HG03432 (cell line): Measurements from ENCODE around the gene TNFRSF11A.
A peak's percentile ranks its signal among the peaks of the same experiment; 100 is the strongest.

Source experiments
- ATAC-seq: cut with Tn5 transposase; IDR thresholded peaks from one replicate; pipeline ENCODE4 v1.9.1; 2021; ENCODE audit warnings: mild to moderate bottlenecking, moderate library complexity; ENCODE audit not compliant: unreplicated experiment

Gene TNFRSF11A

DNA sequence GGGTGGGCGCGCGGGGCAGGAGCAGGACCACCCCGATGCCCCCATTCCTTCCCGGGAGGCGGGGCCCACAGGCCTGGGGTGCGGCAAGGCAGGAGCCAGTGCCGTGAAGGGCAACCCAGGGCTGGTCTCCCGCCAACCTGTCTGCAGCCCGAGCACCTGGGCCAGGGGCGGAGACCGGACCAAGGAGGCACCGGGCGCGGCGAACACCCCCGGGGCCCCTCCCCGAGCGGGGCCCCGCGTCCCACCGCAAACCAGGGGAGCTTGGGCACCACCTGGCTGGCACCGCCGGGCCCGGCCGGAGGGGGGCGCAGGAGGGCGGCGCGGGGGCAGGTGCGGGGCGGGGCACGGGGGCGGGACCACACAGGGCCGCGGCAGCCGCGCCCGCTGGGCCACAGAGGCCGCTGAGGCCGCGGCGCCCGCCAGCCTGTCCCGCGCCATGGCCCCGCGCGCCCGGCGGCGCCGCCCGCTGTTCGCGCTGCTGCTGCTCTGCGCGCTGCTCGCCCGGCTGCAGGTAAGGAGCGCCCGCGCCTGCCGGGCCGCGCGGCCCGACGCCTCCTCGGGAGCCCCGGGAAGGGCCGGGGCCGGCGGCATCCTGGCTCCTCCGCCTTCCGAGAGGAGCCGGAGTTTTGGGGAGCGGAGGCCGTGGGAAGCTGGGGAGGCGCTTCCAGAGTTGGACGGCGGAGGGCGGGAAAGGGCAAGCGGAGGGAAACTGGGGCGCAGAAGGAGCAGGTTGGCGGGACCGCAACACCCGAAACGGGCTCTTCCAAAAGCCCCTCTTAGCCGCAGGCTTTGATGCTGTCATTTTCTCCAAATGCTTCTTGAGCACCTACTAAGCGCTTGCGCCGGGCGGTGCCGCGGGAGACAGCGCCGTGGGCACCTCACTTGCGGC lies at the start of gene TNFRSF11A:
TSS of gene TNFRSF11A (plus strand) at position 394 of the 889 bp plus-strand sequence. CDS start at position 437, 43 bp downstream.
- ATAC-seq: peak; percentile 78

DNA sequence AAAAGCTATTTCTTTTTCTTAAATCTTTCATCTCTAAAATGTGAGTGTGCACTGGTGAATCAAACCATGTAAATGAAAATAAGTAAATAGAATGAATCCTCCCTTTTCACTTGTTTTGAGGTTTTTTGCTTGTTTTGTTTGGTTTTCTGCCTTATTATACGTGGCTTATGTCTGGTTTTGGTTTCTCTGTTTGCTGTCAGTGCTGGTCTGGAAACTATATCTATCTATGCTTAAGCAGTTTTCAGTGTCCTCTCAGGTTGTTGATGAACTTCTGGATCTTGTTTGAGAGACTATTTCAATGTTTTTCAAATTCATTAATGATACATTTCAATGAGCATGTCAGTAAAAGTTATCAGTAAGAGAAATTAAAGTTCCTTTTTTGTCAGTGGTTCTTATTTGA lies 48.1 kb upstream of the TNFRSF11A start:
- no peak for ATAC-seq

DNA sequence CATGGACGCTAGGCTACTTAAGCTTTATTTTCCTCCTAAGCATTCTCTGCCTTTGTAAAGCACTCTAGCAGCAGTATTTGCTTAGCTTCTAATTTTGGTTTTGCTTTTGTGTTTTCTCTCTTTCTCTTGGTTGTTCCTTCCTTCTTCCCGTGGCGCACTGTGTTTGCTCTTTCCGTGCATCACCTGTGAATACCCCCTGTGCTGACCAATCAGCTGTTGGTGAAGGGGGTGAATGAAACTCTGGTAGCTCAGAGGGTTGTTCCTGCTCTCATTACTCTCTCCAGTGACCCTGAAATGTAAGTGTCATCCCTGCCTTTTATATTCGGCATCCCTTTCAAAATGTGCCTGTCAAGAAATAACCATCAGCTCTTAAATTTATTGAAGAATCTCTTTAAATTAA lies 45.5 kb upstream of the TNFRSF11A start:
- no peak for ATAC-seq

DNA sequence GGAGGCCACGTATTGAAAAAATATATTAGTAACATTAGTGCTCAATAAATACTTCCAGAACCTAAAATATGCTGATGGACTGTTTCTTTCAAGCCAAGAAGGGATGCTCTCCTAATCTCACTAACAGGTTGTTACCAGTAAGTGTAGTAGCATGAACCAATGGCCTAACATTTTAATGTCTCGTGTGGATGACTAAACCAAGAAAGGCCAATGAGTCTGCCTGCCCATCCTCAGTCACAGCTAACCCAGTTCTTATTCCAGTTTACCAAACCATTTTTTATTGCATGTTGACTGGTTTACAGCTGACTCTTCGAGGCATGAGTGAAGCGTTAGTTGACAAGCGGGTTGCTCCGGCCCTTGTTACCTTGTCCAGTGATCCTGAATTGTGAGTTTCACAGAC lies 45.1 kb upstream of the TNFRSF11A start:
- ATAC-seq: no peak

DNA sequence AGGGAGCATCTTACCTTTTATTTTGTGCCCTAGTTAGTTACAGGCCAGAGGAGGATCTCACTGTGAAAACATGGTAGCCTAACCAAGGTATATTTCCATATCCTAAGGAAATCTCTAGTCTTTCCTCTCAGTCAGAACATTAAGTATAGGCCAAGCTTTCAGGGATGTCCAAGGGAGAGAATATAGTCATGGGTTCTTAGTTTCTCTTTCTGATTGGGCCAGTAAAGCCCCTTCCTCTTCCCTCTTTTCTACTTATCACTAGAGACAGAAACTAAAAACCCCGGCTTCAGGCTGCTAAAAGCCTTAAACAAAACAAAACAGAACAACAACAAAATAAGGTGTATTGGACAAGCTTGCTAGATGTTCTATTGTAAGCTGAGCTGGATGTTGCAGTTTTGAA lies 44.3 kb upstream of the TNFRSF11A start:
- ATAC-seq: no peak

DNA sequence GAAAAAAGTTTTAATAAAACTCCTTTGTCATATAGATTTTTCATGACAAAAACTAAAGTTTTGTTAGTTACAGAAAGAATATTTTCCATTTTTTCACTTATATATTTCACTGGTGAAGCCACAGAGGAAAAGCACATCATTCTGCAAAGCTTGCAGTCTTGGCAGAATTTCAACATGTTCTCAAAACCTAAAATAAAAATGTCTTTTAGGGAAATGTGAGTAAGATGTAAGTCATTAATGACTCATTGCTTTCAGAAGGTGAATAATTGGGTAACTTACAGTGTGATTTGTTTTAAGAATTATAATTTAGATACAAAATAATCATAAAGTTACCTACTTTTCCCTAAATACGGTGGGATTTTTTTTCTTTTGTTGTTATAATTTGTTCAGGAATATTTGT lies 43.4 kb upstream of the TNFRSF11A start:
- ATAC-seq: no peak

DNA sequence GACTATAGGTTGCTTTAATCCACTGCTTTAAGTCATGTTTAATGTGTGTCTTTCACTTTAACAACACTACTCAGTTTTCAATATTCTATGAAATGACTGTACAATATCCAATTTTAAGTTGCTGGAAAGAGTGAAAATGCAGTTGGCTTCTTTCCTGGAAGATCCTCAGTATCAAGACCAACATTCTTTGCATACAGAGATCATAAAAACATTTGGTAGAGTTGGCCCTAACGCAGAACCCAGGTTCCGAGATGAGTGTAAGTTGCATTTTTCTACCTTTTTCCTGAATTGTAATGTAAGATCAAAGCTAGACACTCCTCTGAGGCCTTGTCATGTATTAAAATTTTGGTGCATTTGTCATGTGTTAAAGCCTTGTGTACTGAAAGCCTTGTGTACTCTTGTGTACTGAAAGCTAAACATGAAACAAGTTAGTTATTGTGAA lies 42.9 kb upstream of the TNFRSF11A start:
- ATAC-seq: no peak

DNA sequence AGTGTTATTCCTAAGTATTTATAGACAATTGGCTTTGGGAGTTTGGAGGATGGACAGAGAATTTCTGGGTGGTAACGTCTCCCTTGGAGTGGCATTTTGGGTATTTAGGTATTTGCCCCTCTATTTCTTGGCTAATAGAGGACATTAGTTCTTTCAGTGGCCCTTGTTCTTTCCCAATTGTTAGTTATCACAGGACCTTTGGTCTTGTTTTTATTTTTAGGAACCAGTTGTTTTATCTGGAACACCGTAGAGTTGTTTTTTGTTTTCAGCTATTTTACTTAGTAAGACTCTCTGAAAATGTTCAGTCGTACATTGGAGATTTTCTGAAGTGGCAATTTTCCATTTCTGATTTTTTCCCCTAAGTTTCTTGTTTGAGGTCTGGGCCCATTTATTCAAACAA lies 40.5 kb upstream of the TNFRSF11A start:
- no peak for ATAC-seq

DNA sequence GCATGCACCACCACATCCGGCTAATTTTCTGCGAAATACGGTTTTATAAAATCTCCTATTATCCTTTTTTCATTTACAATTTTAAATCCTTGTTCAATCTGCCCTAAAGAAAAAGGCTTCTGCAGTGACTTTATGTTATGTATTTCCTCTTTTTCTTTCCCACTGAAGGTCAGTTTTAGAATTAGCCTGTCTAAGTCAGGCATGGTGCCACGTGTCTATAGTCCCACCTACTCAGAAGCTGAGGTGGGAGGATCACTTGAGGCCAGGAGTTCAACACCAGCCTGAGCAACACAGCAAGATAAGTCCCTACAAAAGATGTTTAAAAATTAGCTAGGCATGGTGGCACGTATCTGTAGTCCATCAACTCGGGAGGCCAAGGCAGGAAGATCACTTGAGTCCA lies 39.8 kb upstream of the TNFRSF11A start:
- no peak for ATAC-seq

DNA sequence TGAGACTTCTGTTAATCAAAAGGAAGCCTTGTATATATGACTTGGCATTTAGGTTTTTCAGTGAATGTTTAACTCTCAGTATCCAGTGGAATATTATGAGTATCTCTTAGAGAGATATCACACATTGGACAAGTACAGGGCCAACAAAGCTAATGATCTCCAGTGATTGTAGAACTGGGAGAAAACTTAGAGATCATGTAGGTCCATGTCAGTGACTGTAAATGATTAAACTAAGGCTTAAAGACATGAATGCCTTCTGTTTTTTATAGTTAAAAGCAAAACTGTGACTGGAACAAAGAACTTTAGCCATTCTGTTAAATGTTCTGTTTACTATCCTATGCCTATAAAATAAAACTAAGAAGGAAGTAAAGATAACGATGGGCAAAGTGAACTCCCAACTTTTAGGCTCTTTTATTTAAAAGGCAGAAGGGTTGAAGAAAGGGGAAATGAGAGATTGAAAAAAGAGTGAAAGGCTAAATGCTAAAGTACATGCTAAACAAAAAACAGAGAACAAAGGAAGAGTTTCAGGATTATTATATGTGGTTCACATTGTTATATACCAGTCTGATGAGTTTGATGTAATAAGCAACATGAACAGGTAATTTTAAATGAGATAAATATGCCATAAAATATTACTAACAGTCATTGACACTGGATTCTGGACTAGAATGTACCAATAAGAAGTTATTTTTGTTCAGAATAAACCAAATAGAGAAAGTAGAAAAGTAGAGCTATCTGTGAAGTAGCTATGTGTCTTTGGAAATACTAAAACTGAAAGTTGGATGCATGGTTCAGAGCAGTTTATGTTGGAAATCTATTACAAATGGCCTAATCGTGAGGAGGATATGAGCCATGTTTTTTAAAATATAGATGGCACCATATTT lies 37.1 kb upstream of the TNFRSF11A start:
- ATAC-seq: peak; percentile 54

DNA sequence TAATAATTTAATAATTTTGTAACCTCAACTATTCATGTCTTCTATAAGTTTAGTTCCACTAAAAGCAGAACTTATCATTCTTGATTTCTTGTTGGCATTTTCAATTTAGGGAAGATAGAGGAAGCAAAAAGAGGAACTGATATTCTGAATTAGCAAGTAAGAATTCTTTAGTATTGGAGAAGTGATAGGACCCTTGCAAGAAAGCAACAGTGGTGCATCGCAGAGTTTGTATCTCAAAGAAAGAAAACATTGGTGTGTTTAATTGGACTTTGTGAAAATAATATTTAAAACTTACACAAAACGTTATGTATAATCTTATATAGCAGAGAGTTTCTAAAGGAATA lies 36.5 kb upstream of the TNFRSF11A start:
- peak; percentile 73 for ATAC-seq

DNA sequence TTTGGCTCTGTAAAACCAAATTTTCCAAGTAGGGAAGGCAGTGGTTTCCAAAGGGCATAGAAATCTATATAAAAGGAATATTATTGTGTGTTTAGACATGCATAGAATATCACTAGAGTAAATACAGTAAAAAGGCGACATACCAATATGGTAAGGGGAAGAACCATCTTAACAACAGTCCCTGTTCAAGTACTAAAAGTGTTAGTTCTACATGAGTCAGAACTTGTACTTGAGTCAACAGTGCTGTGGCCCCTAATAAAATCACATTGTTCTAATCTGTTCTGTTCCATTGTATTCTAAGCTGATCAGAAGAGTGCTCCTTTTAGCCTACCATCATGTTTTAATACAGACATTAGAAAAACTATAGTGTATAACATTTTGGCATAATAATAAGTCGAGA lies 36.1 kb upstream of the TNFRSF11A start:
- ATAC-seq: peak; percentile 71

DNA sequence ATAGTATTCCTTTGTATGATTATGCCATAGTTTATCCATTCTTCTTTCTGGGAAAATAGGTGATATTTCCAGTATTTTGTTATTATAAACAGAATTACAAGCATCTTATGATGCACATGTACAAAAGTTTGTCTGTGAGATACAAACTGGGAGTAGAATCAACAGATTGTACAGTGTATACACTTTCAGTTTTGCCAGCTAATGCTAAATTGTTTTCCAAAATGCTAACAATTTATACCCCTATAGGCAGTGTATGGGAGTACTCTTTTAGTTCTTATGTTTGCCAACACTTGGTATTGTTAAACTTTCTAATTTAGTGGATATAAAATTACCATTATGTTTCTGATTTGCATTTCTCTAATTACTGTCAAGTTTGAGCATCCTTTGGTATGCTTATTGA lies 31.0 kb upstream of the TNFRSF11A start:
- no peak for ATAC-seq

DNA sequence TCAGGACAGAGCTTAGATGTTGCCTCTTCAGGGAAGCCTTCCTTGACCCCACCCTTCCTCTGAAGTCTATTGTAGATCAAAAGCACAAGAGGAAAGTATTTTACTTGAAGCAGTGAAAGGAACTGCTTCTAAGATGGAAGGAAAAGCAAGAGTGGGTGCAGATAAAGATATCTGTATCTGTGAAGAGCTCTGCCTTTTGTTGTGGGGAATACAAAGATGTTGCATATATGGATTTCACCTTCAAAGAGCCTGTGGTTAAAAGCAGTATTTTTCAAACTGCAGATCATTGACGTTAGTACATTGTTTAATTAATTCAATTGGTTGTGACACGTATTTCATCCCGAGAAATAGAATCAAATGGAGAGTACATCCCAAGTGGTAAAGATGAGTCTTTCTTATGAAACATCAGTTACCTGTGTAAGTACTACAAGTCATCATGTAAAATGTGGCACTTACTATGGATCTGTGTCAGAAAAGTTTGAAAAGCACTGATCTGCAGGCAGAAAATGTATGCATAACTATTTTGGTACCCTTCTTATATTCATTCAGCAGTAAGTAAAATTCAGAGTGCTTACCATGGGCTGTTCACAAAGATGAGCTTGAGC lies 24.6 kb upstream of the TNFRSF11A start:
- no peak for ATAC-seq

DNA sequence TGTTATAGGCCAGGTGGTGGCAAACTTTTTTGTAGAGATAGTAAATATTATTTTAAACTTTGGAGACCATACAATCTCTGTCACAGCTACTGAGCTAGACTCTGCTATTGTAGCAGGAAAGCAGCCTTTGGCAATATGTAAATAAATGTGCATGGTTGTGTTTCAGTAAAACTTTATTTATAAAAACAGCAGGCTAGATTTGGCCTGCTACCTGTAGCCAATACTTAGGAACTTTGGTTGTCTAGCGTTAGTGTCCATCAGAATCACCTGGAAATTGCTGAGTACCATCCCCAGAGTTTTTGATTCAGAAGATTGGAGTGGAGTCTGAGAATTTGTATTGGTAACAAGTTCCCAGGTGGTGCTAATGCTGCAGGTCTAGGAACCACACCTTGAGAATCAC lies 23.8 kb upstream of the TNFRSF11A start:
- ATAC-seq: no peak

DNA sequence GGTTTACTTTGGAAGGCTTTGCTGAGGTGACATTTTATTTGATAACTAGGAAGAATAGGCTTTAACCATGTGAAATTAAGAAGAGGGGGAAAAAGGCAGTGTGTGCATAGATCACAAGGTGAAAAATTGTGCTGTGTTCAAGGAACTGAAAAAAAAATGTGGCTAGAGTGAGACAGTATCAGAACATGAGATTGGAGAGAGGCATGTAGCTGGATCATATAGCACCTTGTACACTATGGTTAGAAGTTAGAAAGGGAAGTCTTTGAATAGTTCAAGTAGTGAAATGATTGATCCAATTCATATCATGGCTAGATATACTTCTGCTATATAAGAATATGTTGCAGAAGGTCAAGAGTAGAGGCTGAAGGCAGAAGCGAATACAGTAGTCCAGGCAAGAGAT lies 12.3 kb upstream of the TNFRSF11A start:
- peak; percentile 50 for ATAC-seq

DNA sequence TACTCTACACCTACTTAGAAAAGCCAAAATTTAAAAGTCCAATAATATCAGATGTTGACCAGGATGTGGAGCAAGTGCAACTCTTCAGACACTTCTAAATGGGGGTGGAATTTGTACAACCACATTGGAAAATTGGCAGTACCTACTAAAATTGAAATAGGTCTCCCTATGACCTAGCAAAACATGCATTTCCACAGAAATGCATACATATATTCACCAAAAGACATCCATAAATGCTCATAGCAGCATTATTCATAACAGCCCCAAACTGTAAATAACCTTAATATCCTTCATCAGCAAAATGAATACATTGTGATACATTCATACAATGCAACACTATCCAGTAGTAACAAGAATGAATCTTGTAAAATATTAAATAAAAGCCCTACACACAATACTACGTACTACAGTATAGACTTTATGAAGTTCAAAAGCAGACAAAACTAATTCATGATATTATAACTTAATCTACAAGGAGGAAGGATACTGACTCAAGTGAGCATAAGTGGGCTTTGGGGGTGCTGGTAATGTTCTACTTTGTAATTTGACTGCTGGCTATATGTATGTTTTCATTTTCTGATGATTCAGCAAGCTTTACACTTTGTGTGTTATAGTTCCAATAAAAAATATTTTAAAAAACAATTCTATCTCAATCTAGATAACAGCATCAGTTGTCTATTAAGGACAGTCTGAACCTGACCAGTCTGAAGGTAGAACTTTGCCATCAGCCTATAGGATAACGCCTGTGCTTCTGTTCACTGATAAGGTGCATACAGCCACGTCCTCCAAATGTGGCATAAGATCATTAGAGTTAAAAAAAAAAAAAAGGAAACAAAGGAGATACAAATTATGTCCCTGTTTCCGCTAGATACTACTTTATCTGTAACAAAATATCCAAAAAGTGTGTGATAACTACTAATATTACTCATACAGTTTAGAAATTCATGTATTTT lies 6.6 kb upstream of the TNFRSF11A start:
- ATAC-seq: no peak

DNA sequence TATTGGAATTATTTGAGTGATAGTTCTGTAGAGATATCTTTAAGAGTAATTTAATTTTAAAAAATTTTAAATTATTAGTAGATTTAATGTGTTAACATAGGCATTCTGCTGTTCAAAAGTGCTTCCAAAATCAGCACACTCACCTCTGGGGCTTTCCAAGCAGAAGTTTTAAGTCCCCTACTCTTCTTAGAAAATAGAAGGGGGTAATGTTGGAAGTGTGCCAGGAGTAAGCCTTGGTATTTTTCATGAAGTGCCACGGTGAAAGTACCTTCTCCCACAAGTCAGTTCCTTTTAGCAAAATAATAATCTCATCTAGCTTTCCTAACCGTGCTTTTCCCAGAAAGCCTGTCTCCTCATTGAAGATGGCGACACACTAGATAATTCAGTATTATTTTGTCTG lies 3.9 kb upstream of the TNFRSF11A start:
- no peak for ATAC-seq

DNA sequence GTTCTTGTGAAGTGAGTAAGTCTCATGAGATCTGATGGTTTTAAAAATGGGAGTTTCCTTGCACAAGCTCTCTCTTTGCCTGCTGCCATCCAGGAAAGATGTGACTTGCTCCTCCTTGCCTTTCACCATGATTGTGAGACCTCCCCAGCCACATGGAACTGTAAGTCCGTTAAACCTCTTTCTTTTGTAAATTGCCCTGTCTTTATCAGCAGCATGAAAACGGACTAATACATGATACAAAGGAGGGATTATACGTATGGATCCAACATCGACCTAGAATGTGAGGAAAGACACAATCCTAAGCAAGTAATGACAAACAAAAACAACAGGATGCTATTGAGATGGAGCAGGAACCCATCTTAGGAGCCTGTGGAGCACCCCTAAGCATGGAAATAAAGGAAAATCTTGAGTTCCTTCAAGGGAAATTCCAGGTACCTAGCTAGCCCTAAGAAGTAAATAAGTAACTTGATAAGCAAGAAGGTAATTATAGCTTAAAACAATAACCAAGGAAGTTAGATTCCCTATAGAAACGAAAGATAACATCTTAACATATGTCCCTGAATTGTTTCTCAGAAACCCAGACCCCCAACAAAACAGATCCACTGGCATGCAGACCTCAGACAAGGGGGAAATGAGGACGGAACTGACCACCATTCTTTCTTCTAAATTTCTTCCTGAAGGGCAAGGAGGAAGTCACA lies 1.5 kb upstream of the TNFRSF11A start:
- ATAC-seq: no peak
